GM23338 (cell line): Measurements from ENCODE around the gene CCDC9B.

Experiments used
- EZH2 ChIP-seq: fragments of 200-600 bp; sonication (generic); IDR thresholded peaks from one replicate; pipeline ENCODE4 v1.8.0; 2017; ENCODE audit warnings: antibody characterized with exemption, mild to moderate bottlenecking, low read depth; ENCODE audit not compliant: unreplicated experiment
- JUNB ChIP-seq: IDR thresholded peaks from one replicate; pipeline ENCODE4 v1.6.1; 2016; ENCODE audit warnings: antibody characterized with exemption; ENCODE audit not compliant: unreplicated experiment
- POLR2AphosphoS5 ChIP-seq: IDR thresholded peaks from 2 replicates; pipeline ENCODE4 v1.6.1; 2016; ENCODE audit warnings: antibody characterized with exemption, low read depth
- REST ChIP-seq: IDR thresholded peaks from one replicate; pipeline ENCODE4 v1.6.1; 2018; ENCODE audit warnings: antibody characterized with exemption; ENCODE audit not compliant: unreplicated experiment
- TF ChIP-seq, protein P1 (sequence below), 2 experiments: fragments of 200-600 bp in 1 of 2; sonication (generic) in 1 of 2; conservative IDR thresholded peaks; 2 replicates each; pipeline versions ENCODE4 v1.5.1 to v1.6.1; 2016 to 2017; ENCODE audit warnings: antibody characterized with exemption in 2 of 2, low read depth in 2 of 2, mild to moderate bottlenecking in 2 of 2, moderate library complexity in 1 of 2

GRCh38 chr15:40344631-40345120, 3.9 kb upstream of the CCDC9B start:
- TF ChIP-seq, protein P1, sequence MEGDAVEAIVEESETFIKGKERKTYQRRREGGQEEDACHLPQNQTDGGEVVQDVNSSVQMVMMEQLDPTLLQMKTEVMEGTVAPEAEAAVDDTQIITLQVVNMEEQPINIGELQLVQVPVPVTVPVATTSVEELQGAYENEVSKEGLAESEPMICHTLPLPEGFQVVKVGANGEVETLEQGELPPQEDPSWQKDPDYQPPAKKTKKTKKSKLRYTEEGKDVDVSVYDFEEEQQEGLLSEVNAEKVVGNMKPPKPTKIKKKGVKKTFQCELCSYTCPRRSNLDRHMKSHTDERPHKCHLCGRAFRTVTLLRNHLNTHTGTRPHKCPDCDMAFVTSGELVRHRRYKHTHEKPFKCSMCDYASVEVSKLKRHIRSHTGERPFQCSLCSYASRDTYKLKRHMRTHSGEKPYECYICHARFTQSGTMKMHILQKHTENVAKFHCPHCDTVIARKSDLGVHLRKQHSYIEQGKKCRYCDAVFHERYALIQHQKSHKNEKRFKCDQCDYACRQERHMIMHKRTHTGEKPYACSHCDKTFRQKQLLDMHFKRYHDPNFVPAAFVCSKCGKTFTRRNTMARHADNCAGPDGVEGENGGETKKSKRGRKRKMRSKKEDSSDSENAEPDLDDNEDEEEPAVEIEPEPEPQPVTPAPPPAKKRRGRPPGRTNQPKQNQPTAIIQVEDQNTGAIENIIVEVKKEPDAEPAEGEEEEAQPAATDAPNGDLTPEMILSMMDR (conservative IDR thresholded peaks at IDR 0.05; ENCODE audit: low read depth in 2 of 2), result peak; percentile 68 to 90
- TF ChIP-seq JUNB (no peak), POLR2AphosphoS5 (no peak), REST (no peak), EZH2 (no peak)
